ENCODE results near the gene CFAP300.

The CFAP300 gene

DNA sequence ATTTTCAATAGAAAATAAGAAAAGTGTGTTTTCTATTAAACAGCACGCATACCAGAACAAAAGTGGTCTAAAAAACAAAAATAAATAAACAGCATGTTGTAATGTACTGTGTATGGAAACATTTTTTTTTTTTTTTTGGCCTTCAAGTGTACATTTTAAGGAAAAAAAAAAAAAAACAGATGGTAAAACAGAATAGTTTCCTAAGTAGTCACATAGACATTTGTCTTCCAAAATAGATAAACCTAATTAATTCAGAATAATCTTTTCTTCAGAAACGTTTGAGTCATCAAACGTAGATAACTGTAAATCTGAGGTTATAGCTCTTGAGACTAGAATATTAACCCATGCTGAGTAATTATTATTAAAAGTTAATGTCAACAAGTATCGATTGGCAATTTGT, 396 bp upstream of the CFAP300 start:
- H3K4me3 ChIP-seq (ENCODE audit: low read depth, low read length) = peak overlapping the region; percentile 67
- TF ChIP-seq, protein P1, sequence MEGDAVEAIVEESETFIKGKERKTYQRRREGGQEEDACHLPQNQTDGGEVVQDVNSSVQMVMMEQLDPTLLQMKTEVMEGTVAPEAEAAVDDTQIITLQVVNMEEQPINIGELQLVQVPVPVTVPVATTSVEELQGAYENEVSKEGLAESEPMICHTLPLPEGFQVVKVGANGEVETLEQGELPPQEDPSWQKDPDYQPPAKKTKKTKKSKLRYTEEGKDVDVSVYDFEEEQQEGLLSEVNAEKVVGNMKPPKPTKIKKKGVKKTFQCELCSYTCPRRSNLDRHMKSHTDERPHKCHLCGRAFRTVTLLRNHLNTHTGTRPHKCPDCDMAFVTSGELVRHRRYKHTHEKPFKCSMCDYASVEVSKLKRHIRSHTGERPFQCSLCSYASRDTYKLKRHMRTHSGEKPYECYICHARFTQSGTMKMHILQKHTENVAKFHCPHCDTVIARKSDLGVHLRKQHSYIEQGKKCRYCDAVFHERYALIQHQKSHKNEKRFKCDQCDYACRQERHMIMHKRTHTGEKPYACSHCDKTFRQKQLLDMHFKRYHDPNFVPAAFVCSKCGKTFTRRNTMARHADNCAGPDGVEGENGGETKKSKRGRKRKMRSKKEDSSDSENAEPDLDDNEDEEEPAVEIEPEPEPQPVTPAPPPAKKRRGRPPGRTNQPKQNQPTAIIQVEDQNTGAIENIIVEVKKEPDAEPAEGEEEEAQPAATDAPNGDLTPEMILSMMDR (IDR thresholded peaks at IDR 0.05; ENCODE audit: low read depth, low read length) = no peak

DNA sequence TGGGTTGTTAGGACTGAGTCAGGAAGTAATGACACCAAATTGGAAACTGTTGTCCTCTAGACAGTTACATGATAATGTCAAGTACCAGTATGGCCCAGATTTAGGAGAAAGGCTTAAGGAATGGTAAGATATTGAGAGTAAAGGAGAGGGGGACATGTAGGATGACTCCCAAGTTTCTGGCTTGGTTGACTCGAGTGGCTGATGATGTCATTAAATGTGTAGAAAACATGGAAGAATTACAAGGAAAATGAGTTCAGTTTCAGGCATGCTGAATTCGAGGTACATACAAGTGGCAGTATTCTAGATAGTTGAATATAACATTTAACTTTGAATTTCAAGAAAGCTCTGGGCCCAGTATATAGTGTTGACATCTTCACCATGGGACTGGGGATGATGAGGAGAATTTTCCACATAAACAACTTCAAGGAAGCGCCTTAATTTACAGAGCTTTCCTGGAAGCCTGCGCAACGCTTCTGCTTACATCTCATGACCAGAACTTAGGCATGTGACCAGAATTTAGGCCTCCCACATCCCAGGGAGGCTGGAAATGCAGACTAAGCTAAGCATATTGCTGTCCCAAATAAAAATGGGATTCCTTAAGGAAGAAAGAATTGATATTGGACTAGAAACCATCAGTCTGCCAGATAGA, 3.8 kb downstream of the CFAP300 start:
- TF ChIP-seq, protein P1 (IDR thresholded peaks at IDR 0.05; ENCODE audit: low read depth, low read length) = no peak
- H3K4me3 ChIP-seq (ENCODE audit: low read depth, low read length) = no peak overlapping the region

DNA sequence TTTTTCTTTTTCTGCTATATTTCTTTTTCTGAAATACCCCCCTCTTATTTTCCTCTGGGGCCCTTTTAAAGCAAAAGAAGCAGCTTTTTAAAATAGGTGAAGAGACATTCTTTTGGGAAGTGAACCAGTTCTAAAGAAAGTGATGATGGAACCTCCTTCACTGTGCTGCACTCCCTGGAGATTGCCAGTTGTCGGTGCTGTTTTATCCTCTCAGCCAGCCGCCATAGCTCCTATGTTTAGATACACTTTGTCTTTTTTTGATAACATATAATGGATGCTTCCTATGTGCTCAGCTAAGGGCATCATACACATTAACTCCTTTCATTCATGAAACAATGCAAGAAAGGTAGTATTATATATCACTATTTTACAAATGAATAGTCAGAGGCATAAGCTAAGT, 14.0 kb downstream of the CFAP300 start:
- TF ChIP-seq, protein P1 (IDR thresholded peaks at IDR 0.05; ENCODE audit: low read depth, low read length) = no peak
- no peak overlapping the region for H3K4me3 ChIP-seq (ENCODE audit: low read depth, low read length)

DNA sequence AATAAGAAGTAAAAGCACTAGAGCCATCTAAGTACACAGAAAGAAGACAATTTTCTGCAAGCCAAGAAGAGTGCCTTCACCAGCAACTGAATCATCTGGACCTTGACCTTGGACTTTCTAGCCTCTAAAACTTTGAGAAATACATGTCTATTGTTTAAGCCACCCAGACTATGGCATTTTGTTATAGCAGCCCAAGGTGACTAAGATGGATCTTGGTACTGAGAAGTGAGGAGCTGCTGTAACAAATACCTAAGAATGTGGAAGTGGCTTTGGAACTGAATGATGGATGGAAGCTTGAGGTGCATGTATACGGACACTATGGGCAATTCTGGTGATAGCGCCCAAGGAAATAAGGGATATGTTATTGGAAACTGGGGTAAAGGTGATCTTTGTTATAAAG, 14.9 kb downstream of the CFAP300 start:
- TF ChIP-seq, protein P1 (IDR thresholded peaks at IDR 0.05; ENCODE audit: low read depth, low read length) = no peak
- no peak overlapping the region for H3K4me3 ChIP-seq (ENCODE audit: low read depth, low read length)

DNA sequence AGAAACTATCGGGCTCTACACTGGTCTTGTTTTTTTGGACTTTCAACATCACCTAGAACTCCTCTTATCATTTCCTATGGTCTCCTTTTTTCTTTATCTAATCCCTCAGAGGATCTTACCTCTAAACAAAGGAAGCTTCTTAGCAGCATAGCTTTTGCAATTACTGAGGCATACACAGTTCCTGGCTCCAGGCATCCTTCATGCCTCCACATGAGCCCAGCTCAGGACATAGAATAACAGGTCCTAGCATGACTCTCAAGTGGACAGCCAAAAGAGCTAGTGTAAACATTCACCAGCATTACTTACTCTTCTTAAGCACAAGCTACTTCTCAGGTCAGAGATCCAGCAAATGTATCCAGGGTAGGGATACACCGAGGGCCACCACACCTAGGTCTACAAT, 17.1 kb downstream of the CFAP300 start:
- TF ChIP-seq, protein P1 (IDR thresholded peaks at IDR 0.05; ENCODE audit: low read depth, low read length) = no peak
- no peak overlapping the region for H3K4me3 ChIP-seq (ENCODE audit: low read depth, low read length)

DNA sequence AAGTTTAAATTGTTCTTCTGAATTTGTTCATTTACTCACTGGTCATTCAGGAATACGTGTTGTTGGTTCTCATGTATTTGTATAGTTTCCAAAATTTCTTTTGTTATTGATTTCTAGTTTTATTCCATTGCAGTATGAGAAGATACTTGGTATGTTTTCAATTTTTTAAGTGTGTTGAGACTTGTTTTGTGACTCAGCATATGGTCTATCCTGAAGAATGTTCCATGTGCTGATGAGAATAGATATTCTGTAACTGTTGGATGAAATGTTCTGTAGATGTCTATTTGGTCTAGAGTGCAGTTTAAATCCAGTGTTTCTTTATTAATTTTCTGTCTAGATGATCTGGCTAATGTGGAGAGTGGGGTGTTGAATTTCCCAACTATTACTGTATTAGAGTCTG, 23.5 kb downstream of the CFAP300 start:
- TF ChIP-seq, protein P1 (IDR thresholded peaks at IDR 0.05; ENCODE audit: low read depth, low read length) = no peak
- no peak overlapping the region for H3K4me3 ChIP-seq (ENCODE audit: low read depth, low read length)

DNA sequence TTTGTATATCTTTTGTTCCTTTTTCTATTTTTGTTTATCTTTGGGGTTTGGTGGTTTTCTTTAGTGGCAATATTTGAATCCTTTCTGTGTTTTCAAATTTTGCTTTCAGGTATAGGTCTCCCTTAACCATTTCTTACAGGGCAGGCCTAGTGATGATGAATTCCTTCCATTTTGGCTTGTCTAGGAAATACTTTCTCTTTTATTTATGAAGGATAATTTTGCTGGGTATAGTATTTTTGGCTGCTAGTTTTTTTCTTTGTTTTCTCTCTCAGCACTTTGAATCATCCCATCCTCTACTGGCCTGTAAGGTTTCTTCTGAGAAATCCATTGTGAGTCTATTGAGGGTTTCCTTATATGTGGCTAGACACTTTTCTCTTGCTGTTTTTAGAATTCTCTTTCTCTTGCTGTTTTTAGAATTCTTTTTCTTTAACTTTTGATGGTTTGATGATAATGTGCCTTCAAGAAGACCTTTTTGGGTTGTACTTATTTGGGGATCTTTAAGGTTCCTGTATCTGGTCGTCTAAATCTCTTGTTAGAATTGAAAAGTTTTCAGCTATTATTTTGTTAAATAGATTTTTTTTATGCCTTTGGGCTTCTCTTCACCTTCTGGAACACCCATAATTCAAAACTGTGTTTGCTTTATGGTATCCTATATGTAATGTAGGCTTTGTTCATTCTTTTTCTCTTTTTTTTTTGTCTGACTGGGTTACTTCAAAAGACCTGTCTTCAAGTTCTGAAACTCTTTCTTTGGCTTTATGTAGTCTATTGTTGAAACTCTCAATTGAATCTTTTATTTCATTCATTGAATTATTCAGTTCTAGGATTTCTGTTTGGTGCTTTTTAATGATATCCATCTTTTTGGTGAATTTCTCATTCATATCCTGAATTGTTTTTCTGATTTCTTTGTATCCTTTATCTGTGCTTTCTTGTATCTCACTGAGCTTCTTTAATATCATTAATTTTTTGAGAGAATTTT, 24.5 kb downstream of the CFAP300 start:
- no peak overlapping the region for H3K4me3 ChIP-seq (ENCODE audit: low read depth, low read length)
- TF ChIP-seq, protein P1 (IDR thresholded peaks at IDR 0.05; ENCODE audit: low read depth, low read length) = no peak

Measured in WI38 (cell line).